Uterus (tissue), 4 donors: Measurements from ENCODE around the gene SIM1. TPM values are rescaled to one million over a fixed set of nuclear protein-coding genes. Genes with fewer than 3 reads are reported as not detected.

Experiments
- DNase-seq, 2 donors: peaks; one replicate each; pipeline ENCODE4 v3.0.0-alpha.2; 2019 to 2020
- H3K27ac ChIP-seq, 2 donors: fragments of 200-600 bp; sonication (generic); 1 replicate in 1 of 2; 2 replicates in 1 of 2; pipeline ENCODE4 v1.5.1; 2016 to 2018
- H3K27me3 ChIP-seq, 2 donors: fragments of 200-600 bp; sonication (generic); one replicate each; pipeline ENCODE4 v1.5.1; 2018 to 2019; ENCODE audit warnings: control low read depth in 1 of 2
- H3K36me3 ChIP-seq, 2 donors: fragments of 200-600 bp; sonication (generic); one replicate each; pipeline ENCODE4 v1.5.1; 2019; ENCODE audit warnings: control low read depth in 1 of 2
- H3K4me1 ChIP-seq, 2 donors: fragments of 200-600 bp; sonication (generic); one replicate each; pipeline ENCODE4 v1.5.1; 2018 to 2019; ENCODE audit warnings: control low read depth in 1 of 2
- H3K4me3 ChIP-seq, 2 donors: fragments of 200-600 bp; sonication (generic); 1 replicate in 1 of 2; 2 replicates in 1 of 2; pipeline ENCODE4 v1.5.1; 2018 to 2019; ENCODE audit warnings: mild to moderate bottlenecking in 1 of 2
- H3K9me3 ChIP-seq, 2 donors: fragments of 200-600 bp; sonication (generic); one replicate each; pipeline ENCODE4 v1.5.1; 2019; ENCODE audit warnings: control low read depth in 1 of 2
- POLR2A ChIP-seq, 2 donors: fragments of 450-650 bp; IDR thresholded peaks; one replicate each; pipeline ENCODE4 v1.6.1; 2016; ENCODE audit warnings: antibody characterized with exemption in 2 of 2, mild to moderate bottlenecking in 1 of 2, moderate library complexity in 1 of 2
- intact Hi-C: fragments of 100-400 bp; cut with DNase I; formaldehyde crosslinking; loops from one replicate; pipeline ENCODE4 v1.15.1; 2023; ENCODE audit warnings: low total_unique reads
- total RNA-seq, 4 donors: library from RNA; depleted of rRNA in 3 of 4; stranded (reverse); fragments of >200 nt in 3 of 4; gene quantifications; one replicate each; pipeline versions ENCODE4 v1.1.0 to v1.2.4, GENCODE V29; 2014 to 2023
- TF ChIP-seq, protein P1 (sequence below), 4 experiments: fragments of 200-600 bp in 2 of 4; fragments of 450-650 bp in 2 of 4; sonication (generic) in 2 of 4; IDR thresholded peaks; one replicate each; pipeline ENCODE4 v1.5.1; 2016 to 2019; ENCODE audit warnings: antibody characterized with exemption in 4 of 4, mild to moderate bottlenecking in 2 of 4, moderate library complexity in 1 of 4
- donor health status: DM: yes; HTN: yes; CAD: no.

Gene SIM1, protein sequence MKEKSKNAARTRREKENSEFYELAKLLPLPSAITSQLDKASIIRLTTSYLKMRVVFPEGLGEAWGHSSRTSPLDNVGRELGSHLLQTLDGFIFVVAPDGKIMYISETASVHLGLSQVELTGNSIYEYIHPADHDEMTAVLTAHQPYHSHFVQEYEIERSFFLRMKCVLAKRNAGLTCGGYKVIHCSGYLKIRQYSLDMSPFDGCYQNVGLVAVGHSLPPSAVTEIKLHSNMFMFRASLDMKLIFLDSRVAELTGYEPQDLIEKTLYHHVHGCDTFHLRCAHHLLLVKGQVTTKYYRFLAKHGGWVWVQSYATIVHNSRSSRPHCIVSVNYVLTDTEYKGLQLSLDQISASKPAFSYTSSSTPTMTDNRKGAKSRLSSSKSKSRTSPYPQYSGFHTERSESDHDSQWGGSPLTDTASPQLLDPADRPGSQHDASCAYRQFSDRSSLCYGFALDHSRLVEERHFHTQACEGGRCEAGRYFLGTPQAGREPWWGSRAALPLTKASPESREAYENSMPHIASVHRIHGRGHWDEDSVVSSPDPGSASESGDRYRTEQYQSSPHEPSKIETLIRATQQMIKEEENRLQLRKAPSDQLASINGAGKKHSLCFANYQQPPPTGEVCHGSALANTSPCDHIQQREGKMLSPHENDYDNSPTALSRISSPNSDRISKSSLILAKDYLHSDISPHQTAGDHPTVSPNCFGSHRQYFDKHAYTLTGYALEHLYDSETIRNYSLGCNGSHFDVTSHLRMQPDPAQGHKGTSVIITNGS
- total RNA-seq, result under 1 TPM in 1 of 4 donors, not detected in 3; under 0.01 TPM

GRCh38 chr6:100464903-100465700 is at the start of gene SIM1:
Gene SIM1 (minus strand): TSS chr6:100464921. CDS start chr6:100463468, 1,453 bp downstream.
- no peak within 1 kb of the TSS for H3K4me3 ChIP-seq
- no peak for TF ChIP-seq POLR2A (IDR thresholded peaks at IDR 0.05)
- TF ChIP-seq, protein P1, sequence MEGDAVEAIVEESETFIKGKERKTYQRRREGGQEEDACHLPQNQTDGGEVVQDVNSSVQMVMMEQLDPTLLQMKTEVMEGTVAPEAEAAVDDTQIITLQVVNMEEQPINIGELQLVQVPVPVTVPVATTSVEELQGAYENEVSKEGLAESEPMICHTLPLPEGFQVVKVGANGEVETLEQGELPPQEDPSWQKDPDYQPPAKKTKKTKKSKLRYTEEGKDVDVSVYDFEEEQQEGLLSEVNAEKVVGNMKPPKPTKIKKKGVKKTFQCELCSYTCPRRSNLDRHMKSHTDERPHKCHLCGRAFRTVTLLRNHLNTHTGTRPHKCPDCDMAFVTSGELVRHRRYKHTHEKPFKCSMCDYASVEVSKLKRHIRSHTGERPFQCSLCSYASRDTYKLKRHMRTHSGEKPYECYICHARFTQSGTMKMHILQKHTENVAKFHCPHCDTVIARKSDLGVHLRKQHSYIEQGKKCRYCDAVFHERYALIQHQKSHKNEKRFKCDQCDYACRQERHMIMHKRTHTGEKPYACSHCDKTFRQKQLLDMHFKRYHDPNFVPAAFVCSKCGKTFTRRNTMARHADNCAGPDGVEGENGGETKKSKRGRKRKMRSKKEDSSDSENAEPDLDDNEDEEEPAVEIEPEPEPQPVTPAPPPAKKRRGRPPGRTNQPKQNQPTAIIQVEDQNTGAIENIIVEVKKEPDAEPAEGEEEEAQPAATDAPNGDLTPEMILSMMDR (IDR thresholded peaks at IDR 0.05), result no peak

DNA sequence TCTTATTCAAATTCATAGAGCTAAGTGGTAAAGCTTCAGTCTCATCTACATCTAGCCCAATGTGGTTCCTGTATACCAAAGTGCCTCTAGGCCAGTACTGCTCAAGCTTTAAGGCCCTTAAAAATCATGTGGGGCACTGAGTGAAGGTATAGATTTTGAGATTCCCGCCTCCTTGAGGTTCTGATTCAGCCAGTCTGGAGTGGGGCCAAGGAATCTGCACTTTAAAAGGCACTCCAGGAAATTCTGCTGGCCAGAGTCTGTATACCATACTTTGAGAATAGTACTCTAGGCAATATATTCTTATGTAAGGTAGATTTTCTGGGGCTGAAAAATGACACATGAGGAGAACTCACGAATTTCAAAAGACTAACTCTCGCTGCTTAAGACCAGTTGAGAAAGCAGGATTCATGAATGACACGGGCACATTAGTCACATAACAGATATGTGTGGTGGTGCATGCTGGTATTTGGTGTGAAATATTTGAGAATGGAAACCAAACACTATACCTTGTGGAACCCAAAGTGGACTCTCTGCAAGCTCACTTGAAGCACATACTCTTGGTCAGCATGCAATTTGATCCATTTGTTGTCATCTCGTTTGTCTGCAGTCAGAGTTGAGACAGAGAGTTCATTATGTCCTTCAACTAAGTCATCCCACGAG is 47.6 kb upstream of the SIM1 start:
- H3K27me3 ChIP-seq, result no peaks in the 10 kb centered on the region

More at GRCh38 chr6:100464903-100465700, at the start of gene SIM1:
- Histone ChIP-seq H3K36me3 (no peaks in the 10 kb centered on the region), H3K9me3 (no peaks in the 10 kb centered on the region), H3K4me1 (no peaks in the 10 kb centered on the region), H3K27ac (no peak within 1 kb of the TSS), H3K27me3 (peaks cover 11 to 96% of the 10 kb centered on the region in 2 donors)
- DNase-seq, result no peak
- intact Hi-C loops, result no loop called here

GRCh38 chr6:100509101-100509500 is 44.4 kb upstream of the SIM1 start:
- Histone ChIP-seq H3K9me3 (no peaks in the 10 kb centered on the region), H3K27ac (no peak overlapping the region), H3K27me3 (no peaks in the 10 kb centered on the region), H3K36me3 (no peaks in the 10 kb centered on the region), H3K4me1 (no peaks in the 10 kb centered on the region), H3K4me3 (no peak overlapping the region)
- TF ChIP-seq POLR2A (IDR thresholded peaks at IDR 0.05), result no peak
- TF ChIP-seq, protein P1 (IDR thresholded peaks at IDR 0.05), result no peak
- intact Hi-C loops, result no loop called here
- DNase-seq, result no peak

More for the DNA sequence above, 47.6 kb upstream of the SIM1 start:
- H3K36me3 ChIP-seq, result no peaks in the 10 kb centered on the region
- no peaks in the 10 kb centered on the region for H3K9me3 ChIP-seq
- TF ChIP-seq POLR2A (IDR thresholded peaks at IDR 0.05), result no peak
- TF ChIP-seq, protein P1 (IDR thresholded peaks at IDR 0.05), result no peak
- H3K4me3 ChIP-seq, result no peak overlapping the region
- DNase-seq, result no peak
- intact Hi-C loops, result no loop called here
- no peaks in the 10 kb centered on the region for H3K4me1 ChIP-seq
- no peak overlapping the region for H3K27ac ChIP-seq

GRCh38 chr6:100506651-100507050 is 41.9 kb upstream of the SIM1 start:
- H3K27ac ChIP-seq, result no peak overlapping the region
- H3K4me1 ChIP-seq, result no peaks in the 10 kb centered on the region
- H3K4me3 ChIP-seq, result no peak overlapping the region
- intact Hi-C loops, result no loop called here
- H3K9me3 ChIP-seq, result no peaks in the 10 kb centered on the region
- no peak for TF ChIP-seq POLR2A (IDR thresholded peaks at IDR 0.05)
- TF ChIP-seq, protein P1 (IDR thresholded peaks at IDR 0.05), result no peak
- H3K27me3 ChIP-seq, result no peaks in the 10 kb centered on the region
- no peak for DNase-seq
- H3K36me3 ChIP-seq, result no peaks in the 10 kb centered on the region
